ENCODE data around the gene SLC6A20. TPM values are rescaled to one million over a fixed set of nuclear protein-coding genes. Genes with fewer than 3 reads are reported as not detected.

The SLC6A20 gene
- total and polyA plus RNA-seq, 2 of the 13 experiments (the other 11 are each of a cell fraction or from before 2014, with no cell fraction given), result not detected

GRCh38 chr3:45842851-45843625 lies 46.7 kb upstream of the SLC6A20 start:
- Histone ChIP-seq H2AFZ (ENCODE audit: low read length) (no peak overlapping the region), H4K20me1 (ENCODE audit: insufficient read depth, low read length) (no peaks in the 10 kb centered on the region), H3K9me3 (ENCODE audit: low read length) (peaks cover 7% of the 10 kb centered on the region; the same call in 1 of the 2 replicates), H3K27ac (ENCODE audit: extremely low read length, insufficient read depth, low read length) (no peak overlapping the region), H3K4me2 (ENCODE audit: low read depth, low read length) (no peak overlapping the region), H3K27me3 (ENCODE audit: control insufficient read depth in 1 of 2, insufficient read depth in 2 of 2, low read length in 2 of 2) (no peaks in the 10 kb centered on the region; a peak in 1 of 5 replicates), H3K36me3 (replicated peaks in 1 of 2; ENCODE audit: control insufficient read depth in 1 of 2, insufficient read depth in 2 of 2, low read length in 2 of 2) (no peaks in the 10 kb centered on the region; a peak in 1 of 5 replicates), H3K4me3 (replicated peaks in 1 of 3; ENCODE audit: insufficient read depth in 1 of 3, low read depth in 2 of 3, low read length in 3 of 3) (no peak overlapping the region), H3K79me2 (ENCODE audit: insufficient read depth, low read length) (no peaks in the 10 kb centered on the region), H3K4me1 (ENCODE audit: insufficient read depth, low read length) (peaks cover 16% of the 10 kb centered on the region), H3K9ac (ENCODE audit: insufficient read depth, low read depth, low read length) (no peak overlapping the region)
- POLR2A ChIA-PET, result no interaction called here
- intact Hi-C loops (cut with micrococcal nuclease; ENCODE audit: unreplicated experiment) (no loop called here), in situ Hi-C loops (cut with HindIII; ENCODE audit: extremely low pct_ligation_motif_present, low pct_unique_long_range_greater_than_20kb) (no loop called here)
- ATAC-seq (no peak), DNase-seq (ENCODE audit: low spot score) (no peak), FAIRE-seq (no peak)
- TF ChIP-seq PAF1 (CRISPR knock-in tag; IDR thresholded peaks at IDR 0.05), result no peak
- TF ChIP-seq JARID2 (CRISPR knock-in tag; IDR thresholded peaks at IDR 0.05; ENCODE audit: insufficient replicate concordance), result no peak
- TF ChIP-seq ZNF10 (CRISPR knock-in tag; IDR thresholded peaks at IDR 0.05; ENCODE audit: borderline replicate concordance, low read depth), result no peak
- TF ChIP-seq CBX1 (IDR thresholded peaks at IDR 0.05; ENCODE audit: low read depth), result no peak
- TF ChIP-seq, protein P1, sequence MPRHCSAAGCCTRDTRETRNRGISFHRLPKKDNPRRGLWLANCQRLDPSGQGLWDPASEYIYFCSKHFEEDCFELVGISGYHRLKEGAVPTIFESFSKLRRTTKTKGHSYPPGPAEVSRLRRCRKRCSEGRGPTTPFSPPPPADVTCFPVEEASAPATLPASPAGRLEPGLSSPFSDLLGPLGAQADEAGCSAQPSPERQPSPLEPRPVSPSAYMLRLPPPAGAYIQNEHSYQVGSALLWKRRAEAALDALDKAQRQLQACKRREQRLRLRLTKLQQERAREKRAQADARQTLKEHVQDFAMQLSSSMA (CRISPR knock-in tag; IDR thresholded peaks at IDR 0.05), result no peak
- TF ChIP-seq MIER2 (CRISPR knock-in tag; IDR thresholded peaks at IDR 0.05), result no peak
- no peak for TF ChIP-seq TARDBP (CRISPR knock-in tag; IDR thresholded peaks at IDR 0.05)
- no peak for TF ChIP-seq TBX2 (CRISPR knock-in tag; IDR thresholded peaks at IDR 0.05; ENCODE audit: borderline replicate concordance)
- no peak for TF ChIP-seq ZNF30 (CRISPR knock-in tag; IDR thresholded peaks at IDR 0.05)
- TF ChIP-seq, protein P2, sequence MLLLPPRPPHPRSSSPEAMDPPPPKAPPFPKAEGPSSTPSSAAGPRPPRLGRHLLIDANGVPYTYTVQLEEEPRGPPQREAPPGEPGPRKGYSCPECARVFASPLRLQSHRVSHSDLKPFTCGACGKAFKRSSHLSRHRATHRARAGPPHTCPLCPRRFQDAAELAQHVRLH (CRISPR knock-in tag; IDR thresholded peaks at IDR 0.05; ENCODE audit: borderline replicate concordance, low read depth), result no peak
- no peak for TF ChIP-seq ZNF572 (CRISPR knock-in tag; IDR thresholded peaks at IDR 0.05)
- TF ChIP-seq ZNF713 (CRISPR knock-in tag; IDR thresholded peaks at IDR 0.05), result no peak
- CTCF ChIA-PET (ENCODE audit: low intra/inter-chr PET ratio, low total read pairs), result no interaction called here
- 51% methylated on average over 9 of the region's 9 CpGs for WGBS (ENCODE audit: low lambda C conversion rate)
- BruUV-seq (replicated peaks), result no TSS peak
